Pancreas (tissue), 10 donors: ENCODE results near the gene SRSF5. TPM values are rescaled to one million over a fixed set of nuclear protein-coding genes. Genes with fewer than 3 reads are reported as not detected.
A peak's percentile ranks its signal among the peaks of the same experiment; 100 is the strongest.

Source experiments
- ATAC-seq, 4 donors: fragments of 200-7000 bp; cut with Tn5 transposase; one replicate each; pipeline versions ENCODE4 v1.8.0 to v1.9.1; 2020; ENCODE audit warnings: mild to moderate bottlenecking in 4 of 4, moderate library complexity in 4 of 4
- DNase-seq, 6 donors: peaks; one replicate each; pipeline ENCODE4 v3.0.0-alpha.2; 2020
- FAIRE-seq: peaks from 2 replicates; lab custom pipeline; 2012; peaks lifted over from hg19 to GRCh38; lab: Jason Lieb, UNC
- H3K27ac ChIP-seq, 4 donors: fragments of 200-600 bp; sonication (generic); 1 replicate in 3 of 4; 2 replicates in 1 of 4; pipeline versions ENCODE4 v1.5.0 to v1.8.0; 2020
- H3K27me3 ChIP-seq, 4 donors: fragments of 200-600 bp; one replicate each; pipeline ENCODE4 v1.8.0; 2021
- H3K36me3 ChIP-seq, 3 donors: fragments of 200-600 bp; sonication (generic) in 1 of 3; one replicate each; pipeline versions ENCODE4 v1.5.0 to v1.8.0; 2020 to 2021
- H3K4me1 ChIP-seq, 3 donors: fragments of 200-600 bp; one replicate each; pipeline ENCODE4 v1.8.0; 2021
- H3K4me3 ChIP-seq, 4 donors: fragments of 200-600 bp; sonication (generic) in 2 of 4; one replicate each; pipeline versions ENCODE4 v1.5.0 to v1.8.0; 2020 to 2021
- H3K9me3 ChIP-seq, 4 donors: fragments of 200-600 bp; one replicate each; pipeline ENCODE4 v1.8.0; 2021
- CTCF ChIP-seq, 4 donors: fragments of 200-600 bp; sonication (generic) in 3 of 4; IDR thresholded peaks; one replicate each; pipeline versions ENCODE4 v1.5.0 to v1.8.0; 2021; ENCODE audit warnings: antibody characterized with exemption in 4 of 4
- WGBS, 2 donors: extraction: QIAGEN DNeasy Blood & Tissue Kit; methylation state at CpG; one replicate each; pipeline ENCODE4 v1.1.7; 2013; 5-methylcytosine and 5-hydroxymethylcytosine counted together
- intact Hi-C, 3 donors: fragments of 100-400 bp; cut with DNase I; formaldehyde crosslinking; loops; one replicate each; pipeline versions ENCODE4 v1.11.1 to v1.14.2; 2022
- polyA plus RNA-seq, 2 donors: library from polyadenylated mRNA; stranded (reverse); fragments of 200-250 nt; gene quantifications; one replicate each; pipeline ENCODE4 v1.2.3, GENCODE V29; 2013
- total RNA-seq, 6 donors: library from RNA; stranded (reverse); fragmentation: NEBNext Ultra II Directional in 4 of 6; extraction: Animal tissue kit (Norgen Biotek cat#: 25700) in 4 of 6; gene quantifications; one replicate each; pipeline versions ENCODE4 v1.2.1 to v1.2.4, GENCODE V29; 2021 to 2023
- donor health status: healthy with polysubstance abuse.
- donor health status: DM: no; HTN: no; CAD: no; lungs with moderate emphysema.
- donor health status: DM: no; HTN: no; CAD: no.
- donor health status: control.
- donor health status: control.
- donor health status: Bipolar disorder and iron deficiency.
- donor health status: DM: yes; HTN: yes; CAD: no.
- donor health status: DM: no; HTN: no; CAD: no.
- donor health status: DM: no; HTN: no; CAD: no.
- donor health status: DM: yes; HTN: yes; CAD: no.

SRSF5 gene
- total and polyA plus RNA-seq, 8 donors, result 78.0 to 314 (median 135) TPM

GRCh38 chr14:69749956-69750355 is 17.0 kb upstream of the SRSF5 start:
- Histone ChIP-seq H3K27me3 (no peaks in the 10 kb centered on the region), H3K9me3 (no peaks in the 10 kb centered on the region), H3K4me1 (peaks cover 0 to 7% (median 3%) of the 10 kb centered on the region in 3 donors), H3K36me3 (no peaks in the 10 kb centered on the region), H3K4me3 (no peak overlapping the region), H3K27ac (no peak overlapping the region)
- peak; percentile 58 to 85 (median 70) for ATAC-seq
- no peak for TF ChIP-seq CTCF (IDR thresholded peaks at IDR 0.05)
- FAIRE-seq, result no peak
- intact Hi-C loops, result no loop called here
- no peak for DNase-seq
- WGBS, 2 donors, result 7 to 18% methylated on average over 1 of the region's 1 CpG

- no peak for TF ChIP-seq CTCF (IDR thresholded peaks at IDR 0.05)
- Histone ChIP-seq H3K27ac (no peak overlapping the region), H3K4me1 (peaks cover 0 to 7% (median 3%) of the 10 kb centered on the region in 3 donors), H3K27me3 (no peaks in the 10 kb centered on the region), H3K36me3 (no peaks in the 10 kb centered on the region), H3K9me3 (no peaks in the 10 kb centered on the region), H3K4me3 (no peak overlapping the region)
- 93 to 94% methylated on average over 2 of the region's 2 CpGs for WGBS, 2 donors
- FAIRE-seq (no peak), ATAC-seq (peak in 1 of 4 donors; percentile 12), DNase-seq (no peak)
- intact Hi-C loops, result no loop called here
Observed at GRCh38 chr14:69750495-69750894, 16.4 kb upstream of the SRSF5 start.

- no peaks in the 10 kb centered on the region for H3K36me3 ChIP-seq
- TF ChIP-seq CTCF (IDR thresholded peaks at IDR 0.05), result no peak
- H3K4me3 ChIP-seq, result no peak overlapping the region
- no peak for DNase-seq
- peaks cover 0 to 7% (median 3%) of the 10 kb centered on the region in 3 donors for H3K4me1 ChIP-seq
- H3K27me3 ChIP-seq, result no peaks in the 10 kb centered on the region
- 35 to 50% methylated on average over 1 of the region's 1 CpG for WGBS, 2 donors
- no peak overlapping the region for H3K27ac ChIP-seq
- FAIRE-seq, result no peak
- no peak for ATAC-seq
- H3K9me3 ChIP-seq, result no peaks in the 10 kb centered on the region
- intact Hi-C loops, result no loop called here
Observed at GRCh38 chr14:69752773-69753172, 14.2 kb upstream of the SRSF5 start.

GRCh38 chr14:69753860-69754259 is 13.1 kb upstream of the SRSF5 start:
- intact Hi-C loops, result no loop called here
- Histone ChIP-seq H3K9me3 (no peaks in the 10 kb centered on the region), H3K4me1 (peaks cover 0 to 7% (median 3%) of the 10 kb centered on the region in 3 donors), H3K27me3 (no peaks in the 10 kb centered on the region), H3K4me3 (no peak overlapping the region), H3K27ac (no peak overlapping the region), H3K36me3 (no peaks in the 10 kb centered on the region)
- no peak for TF ChIP-seq CTCF (IDR thresholded peaks at IDR 0.05)
- 61 to 65% methylated on average over 1 of the region's 1 CpG for WGBS, 2 donors
- DNase-seq, result no peak
- no peak for ATAC-seq
- FAIRE-seq, result no peak

- intact Hi-C loops, result no loop called here
- H3K36me3 ChIP-seq, result no peaks in the 10 kb centered on the region
- FAIRE-seq (no peak), DNase-seq (no peak), ATAC-seq (no peak)
- no peak overlapping the region for H3K4me3 ChIP-seq
- H3K27me3 ChIP-seq, result no peaks in the 10 kb centered on the region
- TF ChIP-seq CTCF (IDR thresholded peaks at IDR 0.05), result no peak
- WGBS, 2 donors, result 80 to 82% methylated on average over 2 of the region's 2 CpGs
- no peaks in the 10 kb centered on the region for H3K9me3 ChIP-seq
- H3K4me1 ChIP-seq, result peaks cover 0 to 7% (median 3%) of the 10 kb centered on the region in 3 donors
- H3K27ac ChIP-seq, result no peak overlapping the region
Observed at GRCh38 chr14:69754487-69754886, 12.5 kb upstream of the SRSF5 start.
